OCI-LY3 (cell line): ENCODE measurements around the gene SH3GL2.

Source experiments
- H2AFZ ChIP-seq: fragments of 200-600, 300-600 bp; shearing (Covaris generic); 2 replicates; pipeline ENCODE4 v1.6.0; 2014; ENCODE audit warnings: antibody characterized with exemption, low read depth, low read length
- H3K27ac ChIP-seq: fragments of 200-600, 300-600 bp; sonication (generic); 2 replicates; pipeline ENCODE4 v1.5.1; 2014; ENCODE audit warnings: mild to moderate bottlenecking, low read length, moderate library complexity, mixed read lengths
- H3K27me3 ChIP-seq: fragments of 200-600, 300-600 bp; sonication (generic); 2 replicates; pipeline ENCODE4 v1.6.1; 2014; ENCODE audit warnings: low read depth, low read length, mixed read lengths
- H3K36me3 ChIP-seq: fragments of 200-600, 300-600 bp; sonication (generic); replicated peaks from 2 replicates; pipeline ENCODE3; 2014; ENCODE audit warnings: low read depth, low read length, mixed read lengths
- H3K4me1 ChIP-seq: fragments of 300-600, 200-600 bp; sonication (generic); 2 replicates; pipeline ENCODE4 v1.6.1; 2014; ENCODE audit warnings: low read length, mixed read lengths
- H3K4me2 ChIP-seq: fragments of 200-600, 300-600 bp; sonication (generic); 2 replicates; pipeline ENCODE4 v1.6.1; 2014; ENCODE audit warnings: low read length, mixed read lengths
- H3K4me3 ChIP-seq: fragments of 300-600, 200-600 bp; sonication (generic); 2 replicates; pipeline ENCODE4 v1.5.1; 2014; ENCODE audit warnings: antibody characterized with exemption, mild to moderate bottlenecking, low read length, moderate library complexity
- H3K79me2 ChIP-seq: fragments of 300-600, 200-600 bp; shearing (Covaris generic); 2 replicates; pipeline ENCODE4 v1.6.1; 2014; ENCODE audit warnings: mild to moderate bottlenecking, low read length, mixed read lengths
- H3K9ac ChIP-seq: fragments of 300-600, 200-600 bp; shearing (Covaris generic); 2 replicates; pipeline ENCODE4 v1.6.0; 2014; ENCODE audit warnings: mild to moderate bottlenecking, low read length, moderate library complexity
- H3K9me3 ChIP-seq: fragments of 200-600, 300-600 bp; shearing (Covaris generic); 2 replicates; pipeline ENCODE4 v1.6.1; 2014; ENCODE audit warnings: low read length, mixed read lengths; ENCODE audit not compliant: insufficient read depth
- H4K20me1 ChIP-seq: fragments of 200-600, 300-600 bp; sonication (generic); 2 replicates; pipeline ENCODE4 v1.6.1; 2016; ENCODE audit warnings: low read length, mixed read lengths; ENCODE audit not compliant: insufficient read depth
- CTCF ChIP-seq: fragments of 200-600, 300-600 bp; sonication (generic); IDR thresholded peaks from 2 replicates; pipeline ENCODE4 v1.5.1; 2014; ENCODE audit warnings: antibody characterized with exemption, low read length, low read depth
- EZH2phosphoT487 ChIP-seq: fragments of 200-600 bp; shearing (Covaris generic); IDR thresholded peaks from 2 replicates; pipeline ENCODE4 v1.6.1; 2018; ENCODE audit warnings: antibody characterized with exemption, mixed run types, low read depth

The SH3GL2 gene

GRCh38 chr9:17783227-17783626 is 204.4 kb downstream of the SH3GL2 start:
- H3K79me2 ChIP-seq, result no peaks in the 10 kb centered on the region
- H3K4me2 ChIP-seq, result no peak overlapping the region
- H4K20me1 ChIP-seq, result no peaks in the 10 kb centered on the region
- no peaks in the 10 kb centered on the region for H3K36me3 ChIP-seq
- no peak overlapping the region for H3K4me3 ChIP-seq
- no peak overlapping the region for H3K27ac ChIP-seq
- H3K4me1 ChIP-seq, result no peaks in the 10 kb centered on the region
- no peak overlapping the region for H3K9ac ChIP-seq
- TF ChIP-seq CTCF (no peak), EZH2phosphoT487 (no peak)
- peaks cover 9% of the 10 kb centered on the region; the same call in 1 of the 2 replicates for H3K27me3 ChIP-seq
- H2AFZ ChIP-seq, result no peak overlapping the region
- no peaks in the 10 kb centered on the region for H3K9me3 ChIP-seq

DNA sequence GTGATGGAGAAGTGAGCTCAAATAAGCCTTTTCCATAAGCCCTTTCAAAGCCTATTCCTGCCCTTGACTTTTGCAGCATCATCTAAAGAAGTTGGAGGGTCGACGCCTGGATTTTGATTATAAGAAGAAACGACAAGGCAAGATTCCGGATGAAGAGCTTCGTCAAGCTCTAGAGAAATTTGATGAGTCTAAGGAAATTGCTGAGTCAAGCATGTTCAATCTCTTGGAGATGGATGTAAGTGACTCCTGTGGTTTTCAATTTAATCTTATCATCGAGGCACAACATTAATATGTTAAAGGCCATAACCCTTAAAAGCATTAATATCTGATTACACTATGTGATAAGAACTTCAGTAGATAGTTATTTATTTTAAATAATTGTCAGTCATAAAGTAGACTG is 210.4 kb downstream of the SH3GL2 start:
- Histone ChIP-seq H3K27ac (no peak overlapping the region), H3K4me2 (no peak overlapping the region), H4K20me1 (no peaks in the 10 kb centered on the region), H3K27me3 (peaks cover 9% of the 10 kb centered on the region; the same call in 1 of the 2 replicates), H3K9me3 (no peaks in the 10 kb centered on the region), H3K4me3 (no peak overlapping the region), H3K9ac (no peak overlapping the region), H2AFZ (no peak overlapping the region), H3K36me3 (no peaks in the 10 kb centered on the region), H3K4me1 (no peaks in the 10 kb centered on the region), H3K79me2 (no peaks in the 10 kb centered on the region)
- TF ChIP-seq CTCF (no peak), EZH2phosphoT487 (no peak)

GRCh38 chr9:17793713-17794622 is 215.1 kb downstream of the SH3GL2 start:
- peaks cover 15% of the 10 kb centered on the region; the same call in 1 of the 2 replicates for H3K27me3 ChIP-seq
- no peak overlapping the region for H3K4me2 ChIP-seq
- no peaks in the 10 kb centered on the region for H3K79me2 ChIP-seq
- H3K9ac ChIP-seq, result no peak overlapping the region
- no peak overlapping the region for H3K27ac ChIP-seq
- no peak for TF ChIP-seq EZH2phosphoT487
- peak; percentile 40 for TF ChIP-seq CTCF
- H3K36me3 ChIP-seq, result no peaks in the 10 kb centered on the region
- no peak overlapping the region for H3K4me3 ChIP-seq
- no peak overlapping the region for H2AFZ ChIP-seq
- H4K20me1 ChIP-seq, result no peaks in the 10 kb centered on the region
- no peaks in the 10 kb centered on the region for H3K9me3 ChIP-seq
- H3K4me1 ChIP-seq, result no peaks in the 10 kb centered on the region

GRCh38 chr9:17795744-17796143 is 216.9 kb downstream of the SH3GL2 start:
- no peaks in the 10 kb centered on the region for H3K4me1 ChIP-seq
- H3K4me2 ChIP-seq, result no peak overlapping the region
- no peaks in the 10 kb centered on the region for H3K79me2 ChIP-seq
- no peaks in the 10 kb centered on the region for H3K36me3 ChIP-seq
- no peak overlapping the region for H3K4me3 ChIP-seq
- no peak for TF ChIP-seq EZH2phosphoT487
- no peak for TF ChIP-seq CTCF
- peaks cover 23% of the 10 kb centered on the region; the same call in 1 of the 2 replicates for H3K27me3 ChIP-seq
- no peak overlapping the region for H3K9ac ChIP-seq
- no peaks in the 10 kb centered on the region for H3K9me3 ChIP-seq
- H4K20me1 ChIP-seq, result no peaks in the 10 kb centered on the region
- H2AFZ ChIP-seq, result no peak overlapping the region
- no peak overlapping the region for H3K27ac ChIP-seq
